HG03139 (cell line): ENCODE results near the gene FOXK2.

Experiments used
- ATAC-seq: cut with Tn5 transposase; IDR thresholded peaks from one replicate; pipeline ENCODE4 v1.9.1; 2021; ENCODE audit not compliant: unreplicated experiment

Gene FOXK2

GRCh38 chr17:82518826-82519810 lies at the start of gene FOXK2:
TSS of gene FOXK2 (plus strand) at chr17:82519732. CDS start at chr17:82519889, 157 bp downstream.
- peak; percentile 91 for ATAC-seq

GRCh38 chr17:82470065-82470464 lies 49.5 kb upstream of the FOXK2 start:
- no peak for ATAC-seq

- no peak for ATAC-seq
Measured at GRCh38 chr17:82474223-82475010, 45.1 kb upstream of the FOXK2 start.

- ATAC-seq, result no peak
Measured at GRCh38 chr17:82475458-82475857, 44.1 kb upstream of the FOXK2 start.

- no peak for ATAC-seq
Measured at GRCh38 chr17:82477934-82478333, 41.6 kb upstream of the FOXK2 start.

GRCh38 chr17:82479602-82480001 lies 39.9 kb upstream of the FOXK2 start:
- ATAC-seq, result no peak

- ATAC-seq, result no peak
Measured at GRCh38 chr17:82480318-82480717, 39.2 kb upstream of the FOXK2 start.

- ATAC-seq, result no peak
Measured at GRCh38 chr17:82483204-82483660, 36.3 kb upstream of the FOXK2 start.

GRCh38 chr17:82483836-82484235 lies 35.7 kb upstream of the FOXK2 start:
- no peak for ATAC-seq

GRCh38 chr17:82486231-82487094 lies 33.1 kb upstream of the FOXK2 start:
- no peak for ATAC-seq

- ATAC-seq, result no peak
Measured at GRCh38 chr17:82487910-82488309, 31.6 kb upstream of the FOXK2 start.

- no peak for ATAC-seq
Measured at GRCh38 chr17:82489117-82489516, 30.4 kb upstream of the FOXK2 start.

- no peak for ATAC-seq
Measured at GRCh38 chr17:82489851-82490511, 29.6 kb upstream of the FOXK2 start.

- no peak for ATAC-seq
Measured at GRCh38 chr17:82490512-82491195, 28.9 kb upstream of the FOXK2 start.

GRCh38 chr17:82491196-82491530 lies 28.4 kb upstream of the FOXK2 start:
- no peak for ATAC-seq

- no peak for ATAC-seq
Measured at GRCh38 chr17:82491533-82491932, 28.0 kb upstream of the FOXK2 start.

- no peak for ATAC-seq
Measured at GRCh38 chr17:82492643-82493225, 26.8 kb upstream of the FOXK2 start.

- no peak for ATAC-seq
Measured at GRCh38 chr17:82493226-82493781, 26.2 kb upstream of the FOXK2 start.
